B cell (primary cell): ENCODE results near the gene PPP5C. TPM values are rescaled to one million over a fixed set of nuclear protein-coding genes. Genes with fewer than 3 reads are reported as not detected.

Experiments
- ATAC-seq: fragments of 200-7000 bp; cut with Tn5 transposase; one replicate; pipeline ENCODE4 v1.10.0; 2021; ENCODE audit warnings: low read depth, mild to moderate bottlenecking, moderate number of reproducible peaks, moderate library complexity
- CTCF ChIA-PET: fragments of 350-600 bp; sonication (Branson Sonifier 250); formaldehyde crosslinking; loops from one replicate; lab custom pipeline; 2021; ENCODE audit warnings: antibody characterized with exemption, inconsistent platforms; lab: Charles Lee
- POLR2A ChIA-PET: fragments of 350-600 bp; sonication (Branson Sonifier 250); formaldehyde crosslinking; loops from one replicate; lab custom pipeline; 2021; ENCODE audit warnings: antibody characterized with exemption; lab: Charles Lee
- DNase-seq: peaks from one replicate; pipeline ENCODE4 v3.0.0; 2013
- H2AFZ ChIP-seq: 2 replicates; pipeline ENCODE4 v1.6.1; 2012; ENCODE audit warnings: mild to moderate bottlenecking, low read depth, low read length; ENCODE audit not compliant: insufficient read depth, poor library complexity, severe bottlenecking
- H3K27ac ChIP-seq, 2 donors: 1 replicate in 1 of 2; 2 replicates in 1 of 2; pipeline ENCODE4 v1.5.1; 2012 to 2013; ENCODE audit warnings: low read length in 2 of 2, mild to moderate bottlenecking in 2 of 2, moderate library complexity in 1 of 2
- H3K27me3 ChIP-seq, 4 experiments: fragments of 200-600 bp in 1 of 4; sonication (generic) in 1 of 4; replicated peaks in 1 of 4; 1 replicate in 2 of 4; 2 replicates in 2 of 4; pipeline versions ENCODE4 v1.6.1 to v1.7.0; 2013 to 2016; ENCODE audit warnings: low read length in 3 of 4, mild to moderate bottlenecking in 2 of 4, mixed read lengths in 1 of 4, moderate library complexity in 1 of 4; ENCODE audit not compliant: insufficient read depth in 4 of 4, control insufficient read depth in 3 of 4; ENCODE audit errors: control extremely low read depth in 1 of 4
- H3K36me3 ChIP-seq, 2 experiments: replicated peaks in 1 of 2; 1 replicate in 1 of 2; 2 replicates in 1 of 2; pipeline versions ENCODE4 v1.6.1 to v1.7.1; 2013; ENCODE audit warnings: low read length in 1 of 2; ENCODE audit not compliant: insufficient read depth in 2 of 2, control insufficient read depth in 1 of 2; ENCODE audit errors: control extremely low read depth in 1 of 2, extremely low read depth in 1 of 2
- H3K4me1 ChIP-seq, 2 donors: fragments of 200-600 bp in 1 of 2; sonication (generic) in 1 of 2; 1 replicate in 1 of 2; 2 replicates in 1 of 2; pipeline versions ENCODE4 v1.5.1 to v1.6.1; 2013 to 2017; ENCODE audit warnings: low read length in 2 of 2; ENCODE audit not compliant: control insufficient read depth in 2 of 2, insufficient read depth in 2 of 2
- H3K4me2 ChIP-seq: replicated peaks from 2 replicates; pipeline ENCODE3; 2012; ENCODE audit warnings: mild to moderate bottlenecking, low read depth, low read length; ENCODE audit not compliant: poor library complexity, severe bottlenecking
- H3K4me3 ChIP-seq, 5 experiments: fragments of 200-600 bp in 1 of 5; sonication (generic) in 1 of 5; 1 replicate in 3 of 5; 2 replicates in 2 of 5; pipeline versions ENCODE4 v1.5.1 to v1.7.0; 2011 to 2016; ENCODE audit warnings: low read length in 4 of 5, mild to moderate bottlenecking in 4 of 5, low read depth in 2 of 5, control low read depth in 1 of 5, moderate library complexity in 1 of 5; ENCODE audit not compliant: insufficient read depth in 1 of 5; ENCODE audit errors: control extremely low read depth in 1 of 5, extremely low read depth in 1 of 5
- H3K79me2 ChIP-seq: fragments of 200-600 bp; sonication (generic); one replicate; pipeline ENCODE4 v1.6.0; 2016; ENCODE audit warnings: low read length; ENCODE audit not compliant: control insufficient read depth, insufficient read depth
- H3K9ac ChIP-seq: fragments of 200-600 bp; sonication (generic); 2 replicates; pipeline ENCODE4 v1.6.1; 2017; ENCODE audit warnings: mild to moderate bottlenecking, low read length, moderate library complexity
- H3K9me3 ChIP-seq, 3 donors: one replicate each; pipeline versions ENCODE4 v1.6.1 to v1.7.1; 2013; ENCODE audit warnings: low read length in 2 of 3; ENCODE audit not compliant: control insufficient read depth in 2 of 3, insufficient read depth in 1 of 3; ENCODE audit errors: control extremely low read depth in 1 of 3
- H4K20me1 ChIP-seq: 2 replicates; pipeline ENCODE4 v1.6.0; 2012; ENCODE audit warnings: mild to moderate bottlenecking, low read length; ENCODE audit not compliant: insufficient read depth, control insufficient read depth, poor library complexity, severe bottlenecking
- H3K27ac Mint-ChIP-seq: one replicate; pipeline ENCODE4 v1.8.0; 2021; ENCODE audit warnings: mixed read lengths
- H3K27me3 Mint-ChIP-seq: one replicate; pipeline ENCODE4 v1.8.0; 2021; ENCODE audit warnings: mixed read lengths
- H3K4me1 Mint-ChIP-seq: one replicate; pipeline ENCODE4 v1.8.0; 2021; ENCODE audit warnings: mixed read lengths
- H3K4me3 Mint-ChIP-seq: one replicate; pipeline ENCODE4 v1.8.0; 2021; ENCODE audit warnings: mixed read lengths
- H3K9me3 Mint-ChIP-seq: one replicate; pipeline ENCODE4 v1.8.0; 2022; ENCODE audit warnings: mixed read lengths; ENCODE audit not compliant: insufficient read depth
- EZH2 ChIP-seq: IDR thresholded peaks from 2 replicates; pipeline ENCODE4 v1.6.1; 2012; ENCODE audit warnings: borderline replicate concordance, low read depth, mild to moderate bottlenecking, moderate library complexity, low read length; ENCODE audit not compliant: insufficient read depth, poor library complexity, severe bottlenecking
- WGBS: methylation state at CpG from one replicate; pipeline ENCODE4 v1.1.5; 2013; ENCODE audit warnings: missing lambda C conversion rate; ENCODE audit not compliant: insufficient coverage; 5-methylcytosine and 5-hydroxymethylcytosine counted together
- intact Hi-C: fragments of 100-400 bp; cut with micrococcal nuclease; formaldehyde crosslinking; loops from one replicate; pipeline ENCODE4 v1.10.0; 2022
- polyA plus RNA-seq: library from polyadenylated mRNA; depleted of rRNA; stranded (reverse); fragments of >200 nt; gene quantifications from 2 replicates; pipeline ENCODE4 v1.2.3, GENCODE V29; 2012
- total RNA-seq, 2 donors: library from RNA; stranded (reverse); fragments of 120-200 nt in 1 of 2; gene quantifications; 1 replicate in 1 of 2; 2 replicates in 1 of 2; pipeline versions ENCODE4 v1.2.3 to v1.2.4, GENCODE V29; 2013 to 2022
- TF ChIP-seq, protein P1 (sequence below): fragments of 200-600 bp; IDR thresholded peaks from one replicate; pipeline ENCODE4 v1.8.0; 2022; ENCODE audit warnings: antibody characterized with exemption, mild to moderate bottlenecking

Gene PPP5C
- total and polyA plus RNA-seq, 2 donors (not counting 1 experiment from before 2014, with no cell fraction given) = 51.2 to 70.5 TPM

GRCh38 chr19:46373491-46374359, 26.8 kb downstream of the PPP5C start:
- no peaks in the 10 kb centered on the region for H3K27me3 Mint-ChIP-seq
- H3K27ac ChIP-seq = no peak overlapping the region
- intact Hi-C loops = no loop called here
- H3K4me1 ChIP-seq = no peaks in the 10 kb centered on the region
- ChIA-PET POLR2A (no interaction called here), CTCF (interaction anchor here (1.0 kb wide), 1 partner anchor 22 kb away, joined by 3 read pairs; no protein-coding TSS in a partner anchor)
- H3K27ac Mint-ChIP-seq = no peak overlapping the region
- H3K27me3 ChIP-seq = no peaks in the 10 kb centered on the region
- H3K4me3 ChIP-seq = no peak overlapping the region
- TF ChIP-seq EZH2 = no peak
- TF ChIP-seq, protein P1, sequence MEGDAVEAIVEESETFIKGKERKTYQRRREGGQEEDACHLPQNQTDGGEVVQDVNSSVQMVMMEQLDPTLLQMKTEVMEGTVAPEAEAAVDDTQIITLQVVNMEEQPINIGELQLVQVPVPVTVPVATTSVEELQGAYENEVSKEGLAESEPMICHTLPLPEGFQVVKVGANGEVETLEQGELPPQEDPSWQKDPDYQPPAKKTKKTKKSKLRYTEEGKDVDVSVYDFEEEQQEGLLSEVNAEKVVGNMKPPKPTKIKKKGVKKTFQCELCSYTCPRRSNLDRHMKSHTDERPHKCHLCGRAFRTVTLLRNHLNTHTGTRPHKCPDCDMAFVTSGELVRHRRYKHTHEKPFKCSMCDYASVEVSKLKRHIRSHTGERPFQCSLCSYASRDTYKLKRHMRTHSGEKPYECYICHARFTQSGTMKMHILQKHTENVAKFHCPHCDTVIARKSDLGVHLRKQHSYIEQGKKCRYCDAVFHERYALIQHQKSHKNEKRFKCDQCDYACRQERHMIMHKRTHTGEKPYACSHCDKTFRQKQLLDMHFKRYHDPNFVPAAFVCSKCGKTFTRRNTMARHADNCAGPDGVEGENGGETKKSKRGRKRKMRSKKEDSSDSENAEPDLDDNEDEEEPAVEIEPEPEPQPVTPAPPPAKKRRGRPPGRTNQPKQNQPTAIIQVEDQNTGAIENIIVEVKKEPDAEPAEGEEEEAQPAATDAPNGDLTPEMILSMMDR = no peak
- H3K36me3 ChIP-seq = peaks cover 0 to 39% of the 10 kb centered on the region in 2 experiments
- whole genome bisulfite sequencing = 75% methylated on average over 10 of the region's 17 CpGs
- no peaks in the 10 kb centered on the region for H3K9me3 Mint-ChIP-seq
- H3K4me2 ChIP-seq = no peak overlapping the region
- H2AFZ ChIP-seq = no peak overlapping the region
- no peaks in the 10 kb centered on the region for H3K9me3 ChIP-seq
- H4K20me1 ChIP-seq = peaks cover 45% of the 10 kb centered on the region
- H3K4me1 Mint-ChIP-seq = peaks cover 4% of the 10 kb centered on the region
- DNase-seq = no peak
- H3K4me3 Mint-ChIP-seq = no peak overlapping the region
- H3K79me2 ChIP-seq = peaks cover 44% of the 10 kb centered on the region
- ATAC-seq = no peak
- H3K9ac ChIP-seq = no peak overlapping the region
